Prostate gland (tissue), 2 donors: ENCODE results near the gene NXPE3.

ENCODE experiments used
- POLR2A ChIP-seq: fragments of 450-650 bp; IDR thresholded peaks from one replicate; pipeline ENCODE4 v1.6.1; 2016; ENCODE audit warnings: antibody characterized with exemption, mild to moderate bottlenecking
- POLR2AphosphoS5 ChIP-seq: sonication (generic); formaldehyde crosslinking; IDR thresholded peaks from one replicate; pipeline ENCODE4 v1.6.1; 2017; ENCODE audit warnings: antibody characterized with exemption
- TF ChIP-seq, protein P1 (sequence below), 4 experiments: fragments of 200-600 bp in 2 of 4; fragments of 450-650 bp in 2 of 4; sonication (generic) in 2 of 4; IDR thresholded peaks; 1 replicate in 3 of 4; 2 replicates in 1 of 4; pipeline ENCODE4 v1.5.1; 2016 to 2019; ENCODE audit warnings: antibody characterized with exemption in 4 of 4, mild to moderate bottlenecking in 2 of 4, moderate library complexity in 2 of 4

- TF ChIP-seq, protein P1, sequence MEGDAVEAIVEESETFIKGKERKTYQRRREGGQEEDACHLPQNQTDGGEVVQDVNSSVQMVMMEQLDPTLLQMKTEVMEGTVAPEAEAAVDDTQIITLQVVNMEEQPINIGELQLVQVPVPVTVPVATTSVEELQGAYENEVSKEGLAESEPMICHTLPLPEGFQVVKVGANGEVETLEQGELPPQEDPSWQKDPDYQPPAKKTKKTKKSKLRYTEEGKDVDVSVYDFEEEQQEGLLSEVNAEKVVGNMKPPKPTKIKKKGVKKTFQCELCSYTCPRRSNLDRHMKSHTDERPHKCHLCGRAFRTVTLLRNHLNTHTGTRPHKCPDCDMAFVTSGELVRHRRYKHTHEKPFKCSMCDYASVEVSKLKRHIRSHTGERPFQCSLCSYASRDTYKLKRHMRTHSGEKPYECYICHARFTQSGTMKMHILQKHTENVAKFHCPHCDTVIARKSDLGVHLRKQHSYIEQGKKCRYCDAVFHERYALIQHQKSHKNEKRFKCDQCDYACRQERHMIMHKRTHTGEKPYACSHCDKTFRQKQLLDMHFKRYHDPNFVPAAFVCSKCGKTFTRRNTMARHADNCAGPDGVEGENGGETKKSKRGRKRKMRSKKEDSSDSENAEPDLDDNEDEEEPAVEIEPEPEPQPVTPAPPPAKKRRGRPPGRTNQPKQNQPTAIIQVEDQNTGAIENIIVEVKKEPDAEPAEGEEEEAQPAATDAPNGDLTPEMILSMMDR (IDR thresholded peaks at IDR 0.05) = no peak
- TF ChIP-seq POLR2A (no peak), POLR2AphosphoS5 (no peak)
Measured at GRCh38 chr3:101858464-101859030, 79.5 kb downstream of the NXPE3 start.
